GM19468 (cell line): ENCODE data around the gene ZNF442.
"Not testable (repeated sequence)": the region's sequence is repeated elsewhere in the genome, so short reads cannot be mapped to it uniquely, and the experiment has no call there.

Source experiments
- ATAC-seq: cut with Tn5 transposase; IDR thresholded peaks from one replicate; pipeline ENCODE4 v1.9.1; 2021; ENCODE audit warnings: mild to moderate bottlenecking, moderate library complexity, moderate number of reproducible peaks; ENCODE audit not compliant: unreplicated experiment; ENCODE audit errors: extremely low read depth

Gene ZNF442

GRCh38 chr19:12331211-12331941, 34.1 kb downstream of the ZNF442 start:
- no peak for ATAC-seq

- no peak for ATAC-seq
Observed at GRCh38 chr19:12330340-12330739, 35.1 kb downstream of the ZNF442 start.

GRCh38 chr19:12325690-12326089, 39.8 kb downstream of the ZNF442 start:
- no peak for ATAC-seq

- ATAC-seq: no peak
Observed at GRCh38 chr19:12318782-12319413, 46.6 kb downstream of the ZNF442 start.

GRCh38 chr19:12314553-12314952, 50.9 kb downstream of the ZNF442 start:
- ATAC-seq: no peak

- ATAC-seq: not testable (repeated sequence)
Observed at GRCh38 chr19:12308891-12309290, 56.6 kb downstream of the ZNF442 start.
